Iris pigment epithelial cell (primary cell): Measurements from ENCODE around the gene TMEM168.
"Not testable (repeated sequence)": the region's sequence is repeated elsewhere in the genome, so short reads cannot be mapped to it uniquely, and the experiment has no call there.

ENCODE experiments used
- DNase-seq: peaks from one replicate; pipeline ENCODE4 v3.0.0-alpha.2; 2011; ENCODE audit warnings: low read depth

Gene TMEM168

GRCh38 chr7:112789817-112790585 is at the start of gene TMEM168:
Gene TMEM168 (minus strand): TSS chr7:112790393. CDS start chr7:112784825, 5,568 bp downstream.
- DNase-seq, result peak; percentile 87

GRCh38 chr7:112835928-112836327 is 45.7 kb upstream of the TMEM168 start:
- not testable (repeated sequence) for DNase-seq

- DNase-seq, result no peak
These were observed 42.9 kb upstream of the TMEM168 start for GRCh38 chr7:112833082-112833481.

DNA sequence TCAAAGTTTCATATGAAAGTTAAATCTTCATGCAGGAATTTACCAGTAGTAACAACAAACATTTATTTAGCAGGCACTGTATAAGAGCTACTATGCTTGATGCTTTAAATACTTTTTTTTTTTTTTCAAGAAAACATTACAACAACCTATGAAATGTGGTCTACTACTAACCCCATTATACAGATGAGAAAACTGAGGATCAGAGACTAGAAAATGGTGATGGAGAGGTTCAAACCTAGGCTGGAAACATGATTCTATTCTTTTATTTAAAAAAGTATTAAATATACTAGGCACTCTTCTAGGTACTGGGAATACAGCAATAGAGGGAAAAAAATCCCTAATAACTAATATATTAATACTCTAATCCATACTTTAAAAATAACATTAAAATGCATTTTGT is 40.6 kb upstream of the TMEM168 start:
- DNase-seq, result no peak

GRCh38 chr7:112828696-112829095 is 38.5 kb upstream of the TMEM168 start:
- DNase-seq, result no peak

DNA sequence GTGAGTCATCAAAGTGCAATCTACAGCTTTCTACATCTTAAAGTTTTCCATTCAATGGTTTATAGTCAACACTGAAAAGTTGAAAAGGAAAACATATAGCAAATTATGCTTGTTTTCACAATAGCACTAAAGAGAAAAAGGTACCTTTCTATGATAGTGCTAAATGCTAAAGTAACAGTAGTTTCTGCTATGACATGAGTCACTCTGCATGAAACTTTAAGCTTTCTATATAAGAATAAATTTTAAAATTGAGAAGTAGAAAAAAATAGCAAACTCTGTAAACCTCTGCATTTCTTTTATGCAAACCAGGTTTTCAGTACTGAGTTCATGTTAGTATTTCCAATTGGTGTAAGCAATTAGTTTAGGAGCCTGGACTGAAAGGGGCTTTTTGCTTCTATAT is 31.2 kb upstream of the TMEM168 start:
- peak; percentile 11 for DNase-seq

DNA sequence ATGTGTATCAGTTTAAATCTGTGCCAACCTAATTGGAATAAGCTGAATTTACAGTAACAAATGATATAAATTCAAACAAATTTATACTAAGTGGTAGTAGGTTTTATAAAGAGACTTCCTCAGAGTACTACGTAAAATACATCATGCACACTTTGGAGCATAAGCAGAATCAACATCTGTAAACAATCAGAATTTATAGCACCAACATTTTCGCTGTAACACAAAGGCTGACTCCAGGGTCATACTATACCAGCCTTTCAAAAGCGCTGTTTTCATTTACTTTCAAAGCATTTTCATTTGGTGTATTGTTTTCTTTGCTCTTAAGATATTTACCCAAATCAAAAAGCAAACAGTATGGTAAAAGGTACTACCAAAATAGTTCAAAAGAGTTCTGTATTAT is 29.3 kb upstream of the TMEM168 start:
- no peak for DNase-seq

DNA sequence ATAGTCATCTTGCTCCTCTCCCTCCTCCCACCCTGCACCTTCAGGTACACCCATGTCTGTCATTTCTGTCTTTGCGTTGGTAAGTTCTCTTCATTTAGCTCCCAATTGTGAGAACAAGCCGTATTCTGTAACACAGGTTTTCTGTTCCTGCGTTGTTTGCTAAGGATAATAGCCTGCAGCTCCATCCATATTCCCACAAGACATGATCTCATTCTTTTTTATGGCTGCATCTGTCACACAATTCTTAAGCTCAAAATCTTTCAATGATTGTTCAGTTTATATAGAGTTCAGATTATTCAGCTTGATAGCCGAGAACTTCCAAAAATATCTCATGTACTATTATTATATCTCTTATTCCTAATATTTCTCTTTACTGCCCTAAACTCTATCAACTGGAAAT is 16.0 kb upstream of the TMEM168 start:
- no peak for DNase-seq

DNA sequence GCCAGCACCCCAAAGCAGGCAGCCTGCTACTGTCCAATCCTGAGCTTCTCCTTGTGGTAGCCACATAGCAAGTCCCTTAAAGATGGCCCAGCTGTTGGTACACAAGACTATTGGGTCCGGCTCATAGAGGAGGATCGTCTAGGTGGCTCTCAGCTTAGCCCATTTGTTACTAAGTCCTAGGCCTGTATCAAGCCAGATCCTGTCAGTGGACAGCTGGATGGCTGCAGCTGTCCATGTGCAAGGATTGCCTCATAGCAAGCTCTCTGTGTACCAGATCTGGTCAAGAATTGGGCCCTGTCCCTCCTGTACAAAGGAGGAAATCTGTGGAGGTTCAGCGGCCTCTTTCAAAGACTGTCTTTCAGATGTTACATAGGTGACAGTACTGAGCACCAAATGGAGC is 12.2 kb upstream of the TMEM168 start:
- DNase-seq, result no peak

GRCh38 chr7:112800486-112800885 is 10.3 kb upstream of the TMEM168 start:
- DNase-seq, result no peak

- no peak for DNase-seq
These were observed 9.4 kb upstream of the TMEM168 start for GRCh38 chr7:112799448-112800120.

DNA sequence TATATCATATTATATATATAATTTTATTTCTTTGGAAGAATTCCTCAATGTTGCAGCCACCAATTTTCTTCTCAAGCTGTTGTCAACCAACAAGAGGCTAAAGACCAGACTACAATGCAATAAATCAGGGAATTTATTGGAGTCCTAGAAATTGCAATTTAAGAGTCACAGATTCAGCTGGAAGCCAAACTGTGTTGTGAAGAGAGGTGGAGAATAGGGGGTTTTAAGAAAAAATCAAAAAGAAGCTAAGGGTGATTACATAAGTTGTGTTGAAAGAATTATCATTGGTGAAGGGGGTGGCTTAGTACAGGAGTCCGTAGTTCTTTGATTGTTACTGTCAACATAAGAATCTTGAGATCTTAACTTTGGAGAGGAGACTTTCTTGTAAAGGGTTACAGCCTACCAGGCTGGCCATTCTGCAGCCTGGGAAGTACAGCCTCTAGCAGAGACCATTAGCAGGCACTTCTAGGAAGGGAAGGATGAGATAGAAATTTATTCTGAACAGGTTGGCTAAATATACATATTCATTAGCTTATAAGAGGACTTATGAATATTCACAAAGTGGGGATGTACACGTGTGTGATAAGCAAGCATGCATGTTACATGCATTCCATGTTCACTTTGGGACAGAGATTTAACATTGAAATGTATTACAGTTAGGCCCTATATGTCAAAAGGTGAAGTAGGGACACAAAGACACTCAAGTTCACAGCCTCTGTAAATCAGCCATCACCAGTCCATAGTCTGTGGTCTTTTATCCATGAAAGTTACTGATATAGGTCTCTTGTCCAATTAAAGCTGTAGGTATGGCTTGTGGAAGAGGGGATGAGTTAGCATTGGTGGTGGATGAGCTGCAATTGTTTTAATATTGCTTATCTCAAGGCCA is 8.3 kb upstream of the TMEM168 start:
- DNase-seq, result no peak

GRCh38 chr7:112796552-112796951 is 6.4 kb upstream of the TMEM168 start:
- DNase-seq, result not testable (repeated sequence)

DNA sequence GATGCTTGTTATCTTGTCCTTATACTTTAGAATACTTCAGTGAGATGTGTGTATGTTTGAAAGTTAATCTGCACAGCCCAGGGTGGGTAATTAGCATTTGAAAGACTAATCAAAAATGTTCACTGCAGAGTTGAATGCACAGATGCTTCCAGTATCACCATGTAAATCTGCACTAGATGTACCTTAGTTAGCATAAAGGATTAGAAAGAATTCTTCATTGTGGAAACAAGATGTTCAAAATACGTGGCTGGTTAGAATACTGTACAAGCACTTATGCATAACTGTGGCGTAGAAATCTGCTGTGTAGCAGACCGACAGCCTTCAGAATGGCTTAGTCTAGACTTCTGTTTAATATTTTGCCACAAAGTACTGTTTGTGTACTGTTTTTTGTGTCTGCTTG is 2.2 kb upstream of the TMEM168 start:
- DNase-seq, result no peak

DNA sequence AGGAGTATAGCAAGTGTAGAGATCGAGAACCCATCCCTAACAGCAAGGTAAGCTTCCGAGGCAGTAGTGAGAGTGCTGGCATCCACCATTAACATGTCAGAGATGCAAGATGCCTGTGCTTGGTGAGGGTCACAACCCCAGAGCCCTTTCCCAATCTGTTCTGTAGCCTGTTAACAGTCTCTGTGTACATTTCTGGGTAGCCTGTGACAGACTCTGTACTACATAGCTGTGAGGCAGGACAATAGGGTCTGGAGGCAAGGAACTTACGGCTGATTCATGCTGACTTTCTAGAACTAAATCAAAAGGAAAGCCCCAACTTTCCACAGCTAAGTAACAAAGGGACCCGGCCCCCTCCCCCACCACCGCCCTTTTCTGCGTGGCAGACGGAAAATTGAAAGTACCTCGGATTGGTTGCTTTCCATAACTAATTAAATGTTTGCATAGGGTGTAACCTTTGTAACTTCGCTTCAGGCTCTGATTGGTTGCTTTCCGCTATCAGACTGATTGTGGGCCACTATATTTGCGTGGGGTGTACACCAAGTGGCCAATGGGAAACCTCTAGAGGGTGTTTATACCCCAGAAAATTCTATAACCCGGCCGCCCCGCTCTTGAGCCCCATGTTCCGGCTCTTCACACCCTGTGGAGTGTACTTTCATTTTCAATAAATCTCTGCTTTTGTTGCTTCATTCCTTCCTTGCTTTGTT is 1.4 kb upstream of the TMEM168 start:
- DNase-seq, result no peak

DNA sequence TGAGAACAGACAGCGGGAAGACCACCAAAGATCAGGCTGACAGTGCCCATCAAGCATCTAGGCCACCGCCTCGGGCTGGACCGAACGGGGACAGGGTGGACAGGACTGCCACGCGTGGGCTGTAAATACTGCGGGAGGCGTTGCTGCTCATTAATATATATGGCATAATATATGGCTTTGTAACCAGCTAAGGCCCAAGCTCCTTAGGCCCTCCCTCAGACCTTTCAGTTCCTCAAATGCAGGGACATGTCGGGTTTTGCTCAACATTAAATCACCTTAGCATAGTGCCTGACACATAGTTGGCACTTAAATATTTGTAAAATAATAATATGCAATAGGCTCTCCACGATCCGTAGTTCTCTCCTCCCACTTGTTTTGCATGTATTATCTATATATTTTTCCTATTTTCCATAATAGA is 402 bp upstream of the TMEM168 start:
- no peak for DNase-seq

- no peak for DNase-seq
These were observed 758 bp downstream of the TMEM168 start for GRCh38 chr7:112789453-112789816.

GRCh38 chr7:112788778-112789343 is 1.3 kb downstream of the TMEM168 start:
- no peak for DNase-seq

- no peak for DNase-seq
These were observed 5.6 kb downstream of the TMEM168 start for GRCh38 chr7:112784603-112785002.

- DNase-seq, result no peak
These were observed 7.7 kb downstream of the TMEM168 start for GRCh38 chr7:112782498-112782897.

- DNase-seq, result no peak
These were observed 8.6 kb downstream of the TMEM168 start for GRCh38 chr7:112781558-112781957.

GRCh38 chr7:112781110-112781509 is 9.1 kb downstream of the TMEM168 start:
- DNase-seq, result no peak
